Fibroblast of skin of right biceps (primary cell): ENCODE data around the gene SNCAIP.
"Not testable (repeated sequence)": the region's sequence is repeated elsewhere in the genome, so short reads cannot be mapped to it uniquely, and the experiment has no call there.

Experiments used
- DNase-seq: peaks from one replicate; pipeline ENCODE4 v3.0.0-alpha.2; 2013

SNCAIP gene

GRCh38 chr5:122315521-122315920, 3.5 kb downstream of the SNCAIP start:
- DNase-seq: no peak

GRCh38 chr5:122316656-122317055, 4.6 kb downstream of the SNCAIP start:
- no peak for DNase-seq

GRCh38 chr5:122319897-122320296, 7.9 kb downstream of the SNCAIP start:
- DNase-seq: no peak

- no peak for DNase-seq
These were observed 9.9 kb downstream of the SNCAIP start for GRCh38 chr5:122321921-122322320.

- DNase-seq: peak; percentile 30
These were observed 10.9 kb downstream of the SNCAIP start for GRCh38 chr5:122322801-122323548.

- DNase-seq: no peak
These were observed 11.7 kb downstream of the SNCAIP start for GRCh38 chr5:122323738-122324137.

- DNase-seq: no peak
These were observed 15.1 kb downstream of the SNCAIP start for GRCh38 chr5:122327110-122327509.

GRCh38 chr5:122330881-122331280, 18.8 kb downstream of the SNCAIP start:
- no peak for DNase-seq

- DNase-seq: no peak
These were observed 20.8 kb downstream of the SNCAIP start for GRCh38 chr5:122332599-122333555.

GRCh38 chr5:122333564-122333963, 21.5 kb downstream of the SNCAIP start:
- peak; percentile 9 for DNase-seq

GRCh38 chr5:122339591-122339990, 27.6 kb downstream of the SNCAIP start:
- no peak for DNase-seq

GRCh38 chr5:122341087-122341486, 29.1 kb downstream of the SNCAIP start:
- DNase-seq: no peak

GRCh38 chr5:122342256-122342655, 30.2 kb downstream of the SNCAIP start:
- no peak for DNase-seq

- DNase-seq: no peak
These were observed 35.0 kb downstream of the SNCAIP start for GRCh38 chr5:122346897-122347581.

- no peak for DNase-seq
These were observed 38.5 kb downstream of the SNCAIP start for GRCh38 chr5:122350496-122350895.

- no peak for DNase-seq
These were observed 39.5 kb downstream of the SNCAIP start for GRCh38 chr5:122351416-122352157.

GRCh38 chr5:122352331-122352730, 40.3 kb downstream of the SNCAIP start:
- DNase-seq: peak; percentile 53

- not testable (repeated sequence) for DNase-seq
These were observed 41.3 kb downstream of the SNCAIP start for GRCh38 chr5:122353361-122353760.

- DNase-seq: no peak
These were observed 42.3 kb downstream of the SNCAIP start for GRCh38 chr5:122354293-122354692.

GRCh38 chr5:122355324-122355723, 43.3 kb downstream of the SNCAIP start:
- DNase-seq: no peak

- no peak for DNase-seq
These were observed 44.8 kb downstream of the SNCAIP start for GRCh38 chr5:122356855-122357254.

GRCh38 chr5:122358372-122358979, 46.4 kb downstream of the SNCAIP start:
- DNase-seq: no peak
